Liver (tissue), 9 donors: ENCODE results near the gene DOCK6. TPM values are rescaled to one million over a fixed set of nuclear protein-coding genes. Genes with fewer than 3 reads are reported as not detected.
A peak's percentile ranks its signal among the peaks of the same experiment; 100 is the strongest.

Experiments
- DNase-seq: peaks from one replicate; pipeline ENCODE4 v3.0.0-alpha.2; 2017; ENCODE audit warnings: low spot score
- H3K27ac ChIP-seq, 2 donors: one replicate each; pipeline ENCODE4 v1.7.0; 2013; ENCODE audit warnings: inconsistent platforms in 2 of 2, low read length in 2 of 2, control low read depth in 1 of 2, low read depth in 1 of 2, mild to moderate bottlenecking in 1 of 2
- H3K27me3 ChIP-seq, 4 donors: one replicate each; pipeline versions ENCODE4 v1.6.1 to v1.7.0; 2013; ENCODE audit warnings: low read length in 3 of 4, inconsistent platforms in 1 of 4, mild to moderate bottlenecking in 1 of 4, moderate library complexity in 1 of 4; ENCODE audit not compliant: control insufficient read depth in 4 of 4, insufficient read depth in 4 of 4
- H3K36me3 ChIP-seq, 4 donors: one replicate each; pipeline versions ENCODE4 v1.6.1 to v1.7.0; 2013; ENCODE audit warnings: low read length in 3 of 4, mild to moderate bottlenecking in 3 of 4, low read depth in 1 of 4, moderate library complexity in 1 of 4; ENCODE audit not compliant: control insufficient read depth in 4 of 4, insufficient read depth in 3 of 4
- H3K4me1 ChIP-seq, 4 donors: one replicate each; pipeline versions ENCODE4 v1.6.1 to v1.7.0; 2013; ENCODE audit warnings: low read length in 3 of 4, mild to moderate bottlenecking in 3 of 4, moderate library complexity in 1 of 4; ENCODE audit not compliant: control insufficient read depth in 4 of 4, insufficient read depth in 4 of 4
- H3K4me3 ChIP-seq, 3 donors: one replicate each; pipeline versions ENCODE4 v1.6.1 to v1.7.0; 2013; ENCODE audit warnings: low read length in 3 of 3, control low read depth in 1 of 3, low read depth in 1 of 3, mild to moderate bottlenecking in 1 of 3
- H3K9ac ChIP-seq, 2 donors: one replicate each; pipeline ENCODE4 v1.7.0; 2013; ENCODE audit warnings: low read length in 2 of 2, mild to moderate bottlenecking in 2 of 2, moderate library complexity in 2 of 2, control low read depth in 1 of 2, low read depth in 1 of 2
- H3K9me3 ChIP-seq, 4 donors: one replicate each; pipeline versions ENCODE4 v1.6.1 to v1.7.0; 2013; ENCODE audit warnings: low read length in 3 of 4; ENCODE audit not compliant: control insufficient read depth in 4 of 4
- EGR1 ChIP-seq, 2 donors: IDR thresholded peaks; 2 replicates each; pipeline ENCODE4 v1.6.1; 2016 to 2018; ENCODE audit warnings: antibody characterized with exemption in 2 of 2, low read depth in 2 of 2
- FOXA1 ChIP-seq: IDR thresholded peaks from 2 replicates; pipeline ENCODE4 v1.6.1; 2016; ENCODE audit warnings: antibody characterized with exemption
- FOXA2 ChIP-seq: IDR thresholded peaks from 2 replicates; pipeline ENCODE4 v1.6.1; 2016; ENCODE audit warnings: antibody characterized with exemption
- GABPA ChIP-seq, 2 donors: IDR thresholded peaks in 1 of 2; conservative IDR thresholded peaks in 1 of 2; 2 replicates each; pipeline ENCODE4 v1.6.1; 2016; ENCODE audit warnings: antibody characterized with exemption in 2 of 2, mild to moderate bottlenecking in 1 of 2, moderate library complexity in 1 of 2
- HNF4A ChIP-seq, 2 donors: conservative IDR thresholded peaks; 2 replicates each; pipeline ENCODE4 v1.6.1; 2016; ENCODE audit warnings: antibody characterized with exemption in 2 of 2, mild to moderate bottlenecking in 2 of 2
- HNF4G ChIP-seq: IDR thresholded peaks from 2 replicates; pipeline ENCODE4 v1.6.1; 2016; ENCODE audit warnings: antibody characterized with exemption
- JUND ChIP-seq, 2 donors: IDR thresholded peaks; 2 replicates each; pipeline ENCODE4 v1.6.1; 2016; ENCODE audit warnings: antibody characterized with exemption in 2 of 2
- NR2F2 ChIP-seq: IDR thresholded peaks from 2 replicates; pipeline ENCODE4 v1.6.1; 2016; ENCODE audit warnings: antibody characterized with exemption
- RAD21 ChIP-seq, 2 donors: IDR thresholded peaks; 2 replicates each; pipeline ENCODE4 v1.6.1; 2016; ENCODE audit warnings: antibody characterized with exemption in 2 of 2, mild to moderate bottlenecking in 2 of 2
- RXRA ChIP-seq, 2 donors: IDR thresholded peaks; 2 replicates each; pipeline ENCODE4 v1.6.1; 2017 to 2018; ENCODE audit warnings: antibody characterized with exemption in 2 of 2, mild to moderate bottlenecking in 1 of 2
- SP1 ChIP-seq: IDR thresholded peaks from 2 replicates; pipeline ENCODE4 v1.6.1; 2018; ENCODE audit warnings: antibody characterized with exemption, mild to moderate bottlenecking
- TAF1 ChIP-seq: conservative IDR thresholded peaks from 2 replicates; pipeline ENCODE4 v1.6.1; 2016; ENCODE audit warnings: antibody characterized with exemption, mild to moderate bottlenecking
- YY1 ChIP-seq: IDR thresholded peaks from 2 replicates; pipeline ENCODE4 v1.6.1; 2016; ENCODE audit warnings: antibody characterized with exemption, mild to moderate bottlenecking
- WGBS: extraction: QIAGEN DNeasy Blood & Tissue Kit; methylation state at CpG from one replicate; pipeline ENCODE4 v1.1.7; 2013; 5-methylcytosine and 5-hydroxymethylcytosine counted together
- polyA plus RNA-seq, 2 donors: library from polyadenylated mRNA; stranded (reverse) in 1 of 2; unstranded in 1 of 2; fragments of 200-250 nt in 1 of 2; fragments of >200 nt in 1 of 2; fragmentation: Nextera tagmentation in 1 of 2; extraction: Ambion mirVana in 1 of 2; gene quantifications; one replicate each; pipeline versions ENCODE4 v1.2.1 to v1.2.3, GENCODE V29; 2013 to 2015
- total RNA-seq, 2 donors: library from RNA; depleted of rRNA; stranded (reverse); fragments of >200 nt; gene quantifications; one replicate each; pipeline ENCODE4 v1.2.3, GENCODE V29; 2014
- TF ChIP-seq, protein P1 (sequence below): IDR thresholded peaks from 2 replicates; pipeline ENCODE4 v1.6.1; 2016; ENCODE audit warnings: antibody characterized with exemption
- TF ChIP-seq, protein P2 (sequence below): IDR thresholded peaks from 2 replicates; pipeline ENCODE4 v1.6.1; 2016; ENCODE audit warnings: antibody characterized with exemption
- TF ChIP-seq, protein P3 (sequence below): fragments of 150-350 bp; IDR thresholded peaks from 2 replicates; pipeline ENCODE4 v1.5.1; 2017; ENCODE audit warnings: improper control_type of control experiment, low read depth, low read length; ENCODE audit not compliant: missing input control
- TF ChIP-seq, protein P4 (sequence below): IDR thresholded peaks from 2 replicates; pipeline ENCODE4 v1.6.1; 2016; ENCODE audit warnings: antibody characterized with exemption
- TF ChIP-seq, protein P5 (sequence below): IDR thresholded peaks from 2 replicates; pipeline ENCODE4 v1.6.1; 2016; ENCODE audit warnings: antibody characterized with exemption, mild to moderate bottlenecking
- donor health status: healthy.
- donor health status: healthy.
- donor health status: healthy.
- donor health status: healthy.
- donor health status: healthy.

The DOCK6 gene
- total and polyA plus RNA-seq, 4 donors = 4.9 to 15.8 (median 13.7) TPM

DNA sequence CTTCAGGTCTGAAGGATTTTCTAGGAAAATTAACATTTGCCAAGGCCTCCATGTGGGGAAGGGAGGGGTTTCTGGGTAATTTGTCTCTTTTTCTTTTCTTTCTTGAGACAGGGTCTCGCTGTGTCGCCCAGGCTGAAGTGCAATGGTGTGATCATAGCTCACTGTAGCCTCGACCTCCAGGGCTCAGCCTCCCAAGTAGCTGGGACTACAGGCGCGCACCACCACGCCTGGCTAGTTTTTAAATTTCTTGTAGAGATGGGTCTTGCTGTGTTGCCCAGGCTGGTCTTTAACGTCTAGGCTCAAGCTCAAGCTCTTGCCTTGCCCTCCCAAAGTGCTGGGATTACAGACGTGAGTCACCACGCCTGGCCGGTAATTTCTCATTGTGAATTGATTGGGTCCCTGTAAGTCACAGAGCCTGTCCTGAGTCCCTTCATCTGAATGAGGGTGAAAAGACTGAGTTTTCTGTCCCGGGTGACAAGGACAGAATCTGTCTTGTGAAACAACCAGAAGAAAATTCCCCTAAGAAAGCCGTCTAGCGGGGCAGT lies 96.8 kb downstream of the DOCK6 start:
- Histone ChIP-seq H3K27ac (peak overlapping the region; percentile 42 to 79), H3K4me1 (peaks cover 0 to 22% (median 5%) of the 10 kb centered on the region in 4 donors), H3K4me3 (no peak overlapping the region), H3K36me3 (peaks cover 5 to 15% (median 9%) of the 10 kb centered on the region in 4 donors), H3K27me3 (no peaks in the 10 kb centered on the region), H3K9ac (no peak overlapping the region), H3K9me3 (no peaks in the 10 kb centered on the region)
- TF ChIP-seq RXRA (IDR thresholded peaks at IDR 0.05) (no peak), YY1 (no peak), JUND (IDR thresholded peaks at IDR 0.05) (no peak), SP1 (no peak), EGR1 (IDR thresholded peaks at IDR 0.05; ENCODE audit: low read depth in 2 of 2) (no peak), HNF4A (conservative IDR thresholded peaks at IDR 0.05) (no peak), GABPA (IDR thresholded peaks at IDR 0.05 in 1 of 2, conservative IDR thresholded peaks at IDR 0.05 in 1 of 2) (no peak), FOXA2 (no peak), HNF4G (no peak), NR2F2 (no peak)
- TF ChIP-seq, protein P1, sequence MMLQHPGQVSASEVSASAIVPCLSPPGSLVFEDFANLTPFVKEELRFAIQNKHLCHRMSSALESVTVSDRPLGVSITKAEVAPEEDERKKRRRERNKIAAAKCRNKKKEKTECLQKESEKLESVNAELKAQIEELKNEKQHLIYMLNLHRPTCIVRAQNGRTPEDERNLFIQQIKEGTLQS = no peak
- TF ChIP-seq, protein P2, sequence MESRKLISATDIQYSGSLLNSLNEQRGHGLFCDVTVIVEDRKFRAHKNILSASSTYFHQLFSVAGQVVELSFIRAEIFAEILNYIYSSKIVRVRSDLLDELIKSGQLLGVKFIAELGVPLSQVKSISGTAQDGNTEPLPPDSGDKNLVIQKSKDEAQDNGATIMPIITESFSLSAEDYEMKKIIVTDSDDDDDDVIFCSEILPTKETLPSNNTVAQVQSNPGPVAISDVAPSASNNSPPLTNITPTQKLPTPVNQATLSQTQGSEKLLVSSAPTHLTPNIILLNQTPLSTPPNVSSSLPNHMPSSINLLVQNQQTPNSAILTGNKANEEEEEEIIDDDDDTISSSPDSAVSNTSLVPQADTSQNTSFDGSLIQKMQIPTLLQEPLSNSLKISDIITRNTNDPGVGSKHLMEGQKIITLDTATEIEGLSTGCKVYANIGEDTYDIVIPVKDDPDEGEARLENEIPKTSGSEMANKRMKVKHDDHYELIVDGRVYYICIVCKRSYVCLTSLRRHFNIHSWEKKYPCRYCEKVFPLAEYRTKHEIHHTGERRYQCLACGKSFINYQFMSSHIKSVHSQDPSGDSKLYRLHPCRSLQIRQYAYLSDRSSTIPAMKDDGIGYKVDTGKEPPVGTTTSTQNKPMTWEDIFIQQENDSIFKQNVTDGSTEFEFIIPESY = no peak
- TF ChIP-seq, protein P3, sequence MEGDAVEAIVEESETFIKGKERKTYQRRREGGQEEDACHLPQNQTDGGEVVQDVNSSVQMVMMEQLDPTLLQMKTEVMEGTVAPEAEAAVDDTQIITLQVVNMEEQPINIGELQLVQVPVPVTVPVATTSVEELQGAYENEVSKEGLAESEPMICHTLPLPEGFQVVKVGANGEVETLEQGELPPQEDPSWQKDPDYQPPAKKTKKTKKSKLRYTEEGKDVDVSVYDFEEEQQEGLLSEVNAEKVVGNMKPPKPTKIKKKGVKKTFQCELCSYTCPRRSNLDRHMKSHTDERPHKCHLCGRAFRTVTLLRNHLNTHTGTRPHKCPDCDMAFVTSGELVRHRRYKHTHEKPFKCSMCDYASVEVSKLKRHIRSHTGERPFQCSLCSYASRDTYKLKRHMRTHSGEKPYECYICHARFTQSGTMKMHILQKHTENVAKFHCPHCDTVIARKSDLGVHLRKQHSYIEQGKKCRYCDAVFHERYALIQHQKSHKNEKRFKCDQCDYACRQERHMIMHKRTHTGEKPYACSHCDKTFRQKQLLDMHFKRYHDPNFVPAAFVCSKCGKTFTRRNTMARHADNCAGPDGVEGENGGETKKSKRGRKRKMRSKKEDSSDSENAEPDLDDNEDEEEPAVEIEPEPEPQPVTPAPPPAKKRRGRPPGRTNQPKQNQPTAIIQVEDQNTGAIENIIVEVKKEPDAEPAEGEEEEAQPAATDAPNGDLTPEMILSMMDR = no peak
- WGBS = 86% methylated on average over 13 of the region's 13 CpGs
- no peak for DNase-seq

DNA sequence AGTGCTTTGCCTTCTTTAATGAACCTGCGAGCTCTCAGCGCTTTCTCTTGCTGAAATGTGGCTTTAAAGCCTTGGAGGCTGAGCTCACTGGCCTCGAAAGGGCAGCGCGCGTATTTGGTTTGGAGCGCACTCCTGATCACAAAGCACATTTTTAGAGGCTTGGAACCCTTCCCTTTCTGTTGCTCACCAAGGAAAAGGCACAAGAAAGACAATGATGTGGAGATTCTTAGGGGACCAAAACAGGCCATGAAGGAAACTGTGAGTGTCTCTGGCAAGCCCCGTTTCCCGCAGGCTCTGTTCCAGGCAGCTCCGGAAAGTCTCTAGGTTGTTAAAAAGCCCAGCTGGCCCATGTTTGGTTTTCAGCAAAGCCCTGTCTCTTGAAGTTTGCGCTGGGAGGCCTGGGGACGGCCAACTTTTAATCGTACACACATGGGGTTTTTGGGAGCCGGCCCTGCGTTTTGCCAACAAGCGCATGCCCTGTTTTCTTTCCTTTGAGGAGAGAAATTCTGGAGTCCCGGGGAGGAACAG lies 97.4 kb downstream of the DOCK6 start:
- Histone ChIP-seq H3K9ac (no peak overlapping the region), H3K36me3 (peaks cover 5 to 15% (median 8%) of the 10 kb centered on the region in 4 donors), H3K4me3 (no peak overlapping the region), H3K4me1 (peaks cover 0 to 21% (median 7%) of the 10 kb centered on the region in 4 donors), H3K27ac (peak overlapping the region; percentile 42 to 79), H3K9me3 (no peaks in the 10 kb centered on the region), H3K27me3 (no peaks in the 10 kb centered on the region)
- DNase-seq = no peak
- 70% methylated on average over 17 of the region's 17 CpGs for WGBS
- TF ChIP-seq YY1 = no peak
- TF ChIP-seq, protein P3 = no peak
- no peak for TF ChIP-seq TAF1
- no peak for TF ChIP-seq NR2F2
- no peak for TF ChIP-seq RAD21 (IDR thresholded peaks at IDR 0.05)
- TF ChIP-seq GABPA (IDR thresholded peaks at IDR 0.05 in 1 of 2, conservative IDR thresholded peaks at IDR 0.05 in 1 of 2) = no peak
- TF ChIP-seq, protein P1 = no peak
- TF ChIP-seq, protein P4, sequence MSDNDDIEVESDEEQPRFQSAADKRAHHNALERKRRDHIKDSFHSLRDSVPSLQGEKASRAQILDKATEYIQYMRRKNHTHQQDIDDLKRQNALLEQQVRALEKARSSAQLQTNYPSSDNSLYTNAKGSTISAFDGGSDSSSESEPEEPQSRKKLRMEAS = peak; percentile 48
- TF ChIP-seq, protein P5, sequence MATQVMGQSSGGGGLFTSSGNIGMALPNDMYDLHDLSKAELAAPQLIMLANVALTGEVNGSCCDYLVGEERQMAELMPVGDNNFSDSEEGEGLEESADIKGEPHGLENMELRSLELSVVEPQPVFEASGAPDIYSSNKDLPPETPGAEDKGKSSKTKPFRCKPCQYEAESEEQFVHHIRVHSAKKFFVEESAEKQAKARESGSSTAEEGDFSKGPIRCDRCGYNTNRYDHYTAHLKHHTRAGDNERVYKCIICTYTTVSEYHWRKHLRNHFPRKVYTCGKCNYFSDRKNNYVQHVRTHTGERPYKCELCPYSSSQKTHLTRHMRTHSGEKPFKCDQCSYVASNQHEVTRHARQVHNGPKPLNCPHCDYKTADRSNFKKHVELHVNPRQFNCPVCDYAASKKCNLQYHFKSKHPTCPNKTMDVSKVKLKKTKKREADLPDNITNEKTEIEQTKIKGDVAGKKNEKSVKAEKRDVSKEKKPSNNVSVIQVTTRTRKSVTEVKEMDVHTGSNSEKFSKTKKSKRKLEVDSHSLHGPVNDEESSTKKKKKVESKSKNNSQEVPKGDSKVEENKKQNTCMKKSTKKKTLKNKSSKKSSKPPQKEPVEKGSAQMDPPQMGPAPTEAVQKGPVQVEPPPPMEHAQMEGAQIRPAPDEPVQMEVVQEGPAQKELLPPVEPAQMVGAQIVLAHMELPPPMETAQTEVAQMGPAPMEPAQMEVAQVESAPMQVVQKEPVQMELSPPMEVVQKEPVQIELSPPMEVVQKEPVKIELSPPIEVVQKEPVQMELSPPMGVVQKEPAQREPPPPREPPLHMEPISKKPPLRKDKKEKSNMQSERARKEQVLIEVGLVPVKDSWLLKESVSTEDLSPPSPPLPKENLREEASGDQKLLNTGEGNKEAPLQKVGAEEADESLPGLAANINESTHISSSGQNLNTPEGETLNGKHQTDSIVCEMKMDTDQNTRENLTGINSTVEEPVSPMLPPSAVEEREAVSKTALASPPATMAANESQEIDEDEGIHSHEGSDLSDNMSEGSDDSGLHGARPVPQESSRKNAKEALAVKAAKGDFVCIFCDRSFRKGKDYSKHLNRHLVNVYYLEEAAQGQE = peak; percentile 16
- TF ChIP-seq EGR1 (IDR thresholded peaks at IDR 0.05; ENCODE audit: low read depth in 2 of 2) = no peak
- TF ChIP-seq HNF4A (conservative IDR thresholded peaks at IDR 0.05) = no peak
- peak in 1 of 2 donors; percentile 18 for TF ChIP-seq JUND (IDR thresholded peaks at IDR 0.05)
- peak in 1 of 2 donors; percentile 15 for TF ChIP-seq RXRA (IDR thresholded peaks at IDR 0.05)
- no peak for TF ChIP-seq FOXA2
- no peak for TF ChIP-seq FOXA1
